NCI-H1105 treated with DMSO at 0.1 percent for 48 hours (cell line): ENCODE data around the gene RPS6KA2.

Experiments
- DNase-seq: peaks from one replicate; lab custom pipeline; 2025; lab: John Stamatoyannopoulos, UW

The RPS6KA2 gene

GRCh38 chr6:166443166-166443565 is 183.9 kb downstream of the RPS6KA2 start:
- DNase-seq, result no peak

DNA sequence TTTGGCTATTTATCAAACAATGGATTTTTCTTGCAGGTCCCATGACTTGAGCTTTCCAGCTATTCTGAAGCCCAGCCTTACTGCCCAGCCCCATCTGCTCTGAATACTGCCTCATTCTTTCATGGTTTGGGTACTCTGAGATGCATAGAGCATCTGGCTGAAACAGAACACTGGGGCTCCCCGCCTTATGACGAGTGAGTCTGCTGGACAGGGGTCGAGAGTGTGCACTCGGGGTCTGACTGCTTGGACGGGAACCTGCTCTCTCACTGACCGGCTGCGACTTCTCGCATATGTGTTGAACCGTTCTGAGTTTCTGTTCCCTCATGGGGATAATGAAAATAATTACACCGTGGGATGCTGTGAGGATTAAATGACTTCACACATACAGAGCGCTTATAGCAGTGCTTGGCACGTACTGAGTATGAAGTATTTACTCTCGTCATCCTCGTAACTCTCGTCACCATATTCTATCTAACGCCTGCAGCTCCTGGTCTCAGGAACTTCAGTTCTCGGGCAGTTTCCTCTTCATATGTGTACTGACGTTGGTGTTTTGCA is 184.8 kb downstream of the RPS6KA2 start:
- DNase-seq, result no peak

DNA sequence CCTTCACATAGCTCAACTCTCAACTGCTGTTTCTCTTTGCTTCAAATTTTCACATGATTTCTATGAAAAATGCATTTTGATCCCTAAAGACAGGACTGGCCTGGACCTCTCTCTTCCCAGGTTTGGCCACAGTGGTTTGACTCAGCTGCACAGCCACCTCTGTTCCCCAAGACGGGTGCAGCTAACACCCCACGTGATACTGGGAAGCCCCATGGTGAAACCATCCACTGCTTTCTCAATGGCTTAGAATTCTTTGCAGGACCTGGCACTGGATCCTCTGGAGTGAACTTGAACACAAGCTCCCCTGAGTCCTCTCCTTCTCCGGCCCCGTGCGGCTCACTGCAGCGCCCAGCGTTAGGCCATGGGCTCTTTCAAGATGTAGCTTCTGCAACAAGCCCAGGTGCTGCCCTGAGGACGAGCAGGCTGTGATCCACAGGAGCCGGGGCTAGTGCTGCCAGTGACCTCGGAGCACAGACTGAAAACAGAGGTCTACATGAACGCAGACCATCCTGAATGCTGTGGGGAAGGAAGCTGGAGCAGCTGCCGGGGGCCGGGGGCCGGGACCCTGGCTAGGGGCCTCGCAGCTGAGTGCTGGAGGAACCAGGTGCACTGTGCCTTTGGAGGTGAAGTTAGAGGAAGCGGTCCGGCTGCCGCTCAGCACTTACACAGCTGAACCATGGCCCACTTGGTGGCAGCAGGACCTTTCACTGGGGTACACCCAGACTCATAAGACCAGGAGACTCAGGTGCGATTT is 185.5 kb downstream of the RPS6KA2 start:
- DNase-seq, result no peak

GRCh38 chr6:166440729-166441128 is 186.3 kb downstream of the RPS6KA2 start:
- no peak for DNase-seq

DNA sequence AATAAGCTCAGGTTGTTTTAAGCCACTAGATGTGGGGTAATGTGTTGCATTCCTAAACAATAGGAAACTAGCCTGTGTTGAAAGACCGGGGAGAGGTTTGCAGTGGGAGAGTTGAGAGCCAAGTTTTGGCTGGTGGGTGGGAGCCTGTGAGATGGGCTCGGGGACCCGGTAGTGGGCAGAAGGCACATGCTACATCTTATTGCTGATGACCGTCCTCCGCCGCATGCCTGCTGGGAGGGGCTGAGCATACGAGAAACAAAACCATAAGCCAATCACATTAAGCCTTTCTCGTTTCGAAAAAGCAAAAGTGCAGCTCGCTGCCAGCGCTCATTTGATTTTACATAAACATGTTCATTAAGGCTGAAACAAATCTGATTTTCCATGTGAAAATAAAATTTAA is 186.9 kb downstream of the RPS6KA2 start:
- no peak for DNase-seq

- DNase-seq, result no peak
These were observed 187.5 kb downstream of the RPS6KA2 start for GRCh38 chr6:166439366-166440091.

GRCh38 chr6:166438211-166438861 is 188.7 kb downstream of the RPS6KA2 start:
- no peak for DNase-seq

DNA sequence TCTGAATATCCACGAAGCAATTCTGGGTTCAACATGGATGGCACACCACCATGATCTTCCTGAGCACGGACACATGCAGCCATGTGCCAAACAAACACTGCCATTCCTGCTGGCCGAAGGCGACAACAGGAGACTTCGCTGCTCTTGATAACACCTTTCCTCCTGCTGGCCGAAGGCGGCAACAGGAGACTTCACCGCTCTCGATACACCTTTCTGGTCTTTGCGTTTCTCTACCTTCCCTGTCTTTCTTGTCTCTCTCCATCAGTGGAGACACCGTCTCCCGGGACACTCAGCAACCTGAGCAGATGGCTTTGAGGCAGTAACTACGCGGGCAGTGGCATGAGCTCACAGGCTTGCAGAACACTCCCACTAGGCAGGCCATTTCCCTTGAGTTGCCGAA is 189.4 kb downstream of the RPS6KA2 start:
- no peak for DNase-seq

GRCh38 chr6:166436195-166437139 is 190.6 kb downstream of the RPS6KA2 start:
- DNase-seq, result no peak

GRCh38 chr6:166435574-166435973 is 191.5 kb downstream of the RPS6KA2 start:
- DNase-seq, result no peak

GRCh38 chr6:166434336-166434735 is 192.7 kb downstream of the RPS6KA2 start:
- DNase-seq, result no peak

- DNase-seq, result no peak
These were observed 194.0 kb downstream of the RPS6KA2 start for GRCh38 chr6:166433096-166433495.

GRCh38 chr6:166430269-166430668 is 196.8 kb downstream of the RPS6KA2 start:
- DNase-seq, result no peak

GRCh38 chr6:166424431-166424830 is 202.6 kb downstream of the RPS6KA2 start:
- no peak for DNase-seq

- DNase-seq, result no peak
These were observed 203.3 kb downstream of the RPS6KA2 start for GRCh38 chr6:166423781-166424180.

GRCh38 chr6:166423051-166423745 is 203.9 kb downstream of the RPS6KA2 start:
- DNase-seq, result no peak

GRCh38 chr6:166422201-166422940 is 204.7 kb downstream of the RPS6KA2 start:
- DNase-seq, result no peak

DNA sequence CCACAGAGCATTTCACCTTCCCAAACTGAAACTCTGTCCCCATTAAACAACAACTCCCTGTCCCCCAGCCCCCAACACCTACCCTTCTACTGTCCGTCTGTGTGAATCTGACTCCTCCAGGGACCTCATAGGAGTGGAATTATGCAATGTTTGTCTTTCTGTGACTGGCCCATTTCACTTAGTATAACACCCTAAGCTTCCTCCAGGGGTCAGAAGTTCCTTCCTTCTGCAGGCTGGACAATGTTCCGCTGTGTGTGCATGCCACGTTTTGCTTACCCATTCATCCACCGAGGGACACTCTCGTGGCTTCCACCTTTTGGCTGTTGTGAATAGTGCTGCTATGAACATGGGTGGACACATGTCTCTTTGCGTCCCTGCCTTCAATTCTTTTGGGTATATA is 206.7 kb downstream of the RPS6KA2 start:
- DNase-seq, result no peak

DNA sequence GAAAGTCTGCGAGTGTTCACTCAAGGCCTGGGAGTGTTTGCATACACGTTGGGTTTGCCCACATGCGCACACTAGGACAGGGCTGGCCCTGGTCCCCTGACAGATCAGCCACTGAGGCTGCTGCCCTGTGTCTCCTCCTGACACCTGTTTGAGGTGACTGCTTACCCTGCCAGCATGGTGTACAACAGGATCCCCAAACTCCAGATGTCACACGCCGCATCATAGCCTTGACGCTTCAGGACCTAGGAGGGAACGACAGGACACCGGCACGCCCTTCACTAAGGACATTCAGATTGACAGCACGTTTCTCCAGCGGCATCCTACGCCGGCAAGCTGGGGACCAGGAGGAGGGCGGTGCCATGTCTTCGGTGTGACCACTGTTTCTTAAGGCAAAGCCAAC is 207.3 kb downstream of the RPS6KA2 start:
- DNase-seq, result no peak

DNA sequence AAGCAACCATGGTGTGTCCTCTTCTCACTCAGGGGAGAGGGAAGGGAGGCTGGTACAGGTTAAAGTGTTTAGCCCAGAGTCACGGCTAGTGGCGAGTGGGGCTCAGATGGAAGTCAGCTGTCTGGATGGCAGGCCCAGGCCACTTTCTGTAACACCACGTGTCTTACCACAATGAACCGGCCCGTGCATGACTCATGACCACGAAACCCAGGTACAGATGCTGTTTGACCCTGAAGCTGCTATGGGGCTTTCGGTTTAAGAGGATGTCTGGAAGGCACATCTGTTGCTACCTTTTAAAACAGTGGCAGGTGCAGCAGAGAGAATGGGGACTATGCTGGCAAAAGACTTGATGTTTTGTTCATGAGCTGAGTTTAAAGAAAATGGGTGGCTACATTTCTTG is 207.8 kb downstream of the RPS6KA2 start:
- no peak for DNase-seq
